ENCODE results near the gene R3HCC1L.

DNA sequence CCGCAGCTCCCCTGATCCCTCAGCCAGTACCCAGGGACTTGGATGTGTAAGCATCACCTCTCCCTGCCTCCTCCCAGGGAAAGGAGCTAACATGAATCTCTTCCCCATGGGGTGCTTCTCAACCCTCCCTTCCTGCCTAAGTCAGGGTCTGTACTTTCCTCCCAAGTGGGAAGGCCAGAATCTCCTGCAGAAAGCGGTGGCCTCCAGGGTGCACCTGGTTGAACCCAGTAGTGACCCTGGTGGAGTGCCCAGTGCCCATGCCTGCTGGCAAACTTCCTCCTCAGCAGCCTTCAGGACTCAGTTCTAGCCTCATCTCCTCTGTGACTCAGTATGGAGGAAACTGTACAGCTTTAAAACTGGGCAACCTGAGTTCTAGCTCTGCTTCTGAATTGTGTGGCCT lies 136.3 kb downstream of the R3HCC1L start:
- TF ChIP-seq EZH2phosphoT487 (conservative IDR thresholded peaks at IDR 0.05; ENCODE audit: low read length): no peak
- TF ChIP-seq, protein P1, sequence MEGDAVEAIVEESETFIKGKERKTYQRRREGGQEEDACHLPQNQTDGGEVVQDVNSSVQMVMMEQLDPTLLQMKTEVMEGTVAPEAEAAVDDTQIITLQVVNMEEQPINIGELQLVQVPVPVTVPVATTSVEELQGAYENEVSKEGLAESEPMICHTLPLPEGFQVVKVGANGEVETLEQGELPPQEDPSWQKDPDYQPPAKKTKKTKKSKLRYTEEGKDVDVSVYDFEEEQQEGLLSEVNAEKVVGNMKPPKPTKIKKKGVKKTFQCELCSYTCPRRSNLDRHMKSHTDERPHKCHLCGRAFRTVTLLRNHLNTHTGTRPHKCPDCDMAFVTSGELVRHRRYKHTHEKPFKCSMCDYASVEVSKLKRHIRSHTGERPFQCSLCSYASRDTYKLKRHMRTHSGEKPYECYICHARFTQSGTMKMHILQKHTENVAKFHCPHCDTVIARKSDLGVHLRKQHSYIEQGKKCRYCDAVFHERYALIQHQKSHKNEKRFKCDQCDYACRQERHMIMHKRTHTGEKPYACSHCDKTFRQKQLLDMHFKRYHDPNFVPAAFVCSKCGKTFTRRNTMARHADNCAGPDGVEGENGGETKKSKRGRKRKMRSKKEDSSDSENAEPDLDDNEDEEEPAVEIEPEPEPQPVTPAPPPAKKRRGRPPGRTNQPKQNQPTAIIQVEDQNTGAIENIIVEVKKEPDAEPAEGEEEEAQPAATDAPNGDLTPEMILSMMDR (IDR thresholded peaks at IDR 0.05; ENCODE audit: insufficient read depth, low read length, poor library complexity, severe bottlenecking): no peak
